HG03520 (cell line): ENCODE results near the gene IGF2R.

Experiments used
- ATAC-seq: cut with Tn5 transposase; IDR thresholded peaks from one replicate; pipeline ENCODE4 v1.9.1; 2021; ENCODE audit warnings: mild to moderate bottlenecking, moderate library complexity; ENCODE audit not compliant: unreplicated experiment

Gene IGF2R

GRCh38 chr6:160070427-160070826 lies 101.5 kb downstream of the IGF2R start:
- no peak for ATAC-seq

- ATAC-seq = no peak
Measured at GRCh38 chr6:160070831-160071230, 101.9 kb downstream of the IGF2R start.

GRCh38 chr6:160071805-160072690 lies 103.2 kb downstream of the IGF2R start:
- no peak for ATAC-seq

- no peak for ATAC-seq
Measured at GRCh38 chr6:160073272-160073671, 104.4 kb downstream of the IGF2R start.

GRCh38 chr6:160076009-160076408 lies 107.1 kb downstream of the IGF2R start:
- ATAC-seq = no peak

- ATAC-seq = no peak
Measured at GRCh38 chr6:160077024-160077423, 108.1 kb downstream of the IGF2R start.

- ATAC-seq = no peak
Measured at GRCh38 chr6:160077526-160077925, 108.6 kb downstream of the IGF2R start.

- no peak for ATAC-seq
Measured at GRCh38 chr6:160078883-160079685, 110.2 kb downstream of the IGF2R start.

GRCh38 chr6:160079686-160080043 lies 110.8 kb downstream of the IGF2R start:
- no peak for ATAC-seq

- ATAC-seq = no peak
Measured at GRCh38 chr6:160080097-160080496, 111.2 kb downstream of the IGF2R start.

GRCh38 chr6:160081398-160081797 lies 112.5 kb downstream of the IGF2R start:
- no peak for ATAC-seq

- ATAC-seq = no peak
Measured at GRCh38 chr6:160082627-160083026, 113.7 kb downstream of the IGF2R start.

- no peak for ATAC-seq
Measured at GRCh38 chr6:160084198-160084776, 115.4 kb downstream of the IGF2R start.

- no peak for ATAC-seq
Measured at GRCh38 chr6:160085226-160085625, 116.3 kb downstream of the IGF2R start.

GRCh38 chr6:160085713-160086505 lies 117.0 kb downstream of the IGF2R start:
- no peak for ATAC-seq

- ATAC-seq = no peak
Measured at GRCh38 chr6:160086754-160087153, 117.9 kb downstream of the IGF2R start.

- no peak for ATAC-seq
Measured at GRCh38 chr6:160088069-160088783, 119.3 kb downstream of the IGF2R start.

GRCh38 chr6:160088784-160089533 lies 120.1 kb downstream of the IGF2R start:
- no peak for ATAC-seq

- ATAC-seq = no peak
Measured at GRCh38 chr6:160089534-160089897, 120.6 kb downstream of the IGF2R start.
